ENCODE results near the gene SLC22A16. TPM values are rescaled to one million over a fixed set of nuclear protein-coding genes. Genes with fewer than 3 reads are reported as not detected.

The SLC22A16 gene
- total and polyA plus RNA-seq, 8 donors: 0.22 to 0.35 (median 0.26) TPM; not detected in 5

DNA sequence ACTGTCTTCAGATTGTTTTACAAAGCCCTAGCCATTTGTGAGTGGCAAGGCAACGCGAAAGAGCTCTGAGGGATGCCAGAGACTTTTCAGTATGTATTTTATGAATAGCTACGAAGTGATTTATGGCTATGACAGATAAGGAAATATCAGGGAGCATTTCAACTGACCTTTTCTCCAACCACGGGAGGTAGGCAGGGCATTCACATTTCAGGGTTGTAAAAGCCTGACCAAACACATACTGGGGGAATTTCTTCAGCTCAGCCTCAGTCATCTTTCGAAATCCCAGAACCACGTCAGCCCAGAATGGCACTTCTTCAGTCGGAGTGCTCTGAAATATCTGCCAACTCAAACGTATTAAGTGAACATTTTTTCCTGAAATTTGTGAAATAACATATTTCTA, 71.8 kb downstream of the SLC22A16 start:
- TF ChIP-seq, protein P1, sequence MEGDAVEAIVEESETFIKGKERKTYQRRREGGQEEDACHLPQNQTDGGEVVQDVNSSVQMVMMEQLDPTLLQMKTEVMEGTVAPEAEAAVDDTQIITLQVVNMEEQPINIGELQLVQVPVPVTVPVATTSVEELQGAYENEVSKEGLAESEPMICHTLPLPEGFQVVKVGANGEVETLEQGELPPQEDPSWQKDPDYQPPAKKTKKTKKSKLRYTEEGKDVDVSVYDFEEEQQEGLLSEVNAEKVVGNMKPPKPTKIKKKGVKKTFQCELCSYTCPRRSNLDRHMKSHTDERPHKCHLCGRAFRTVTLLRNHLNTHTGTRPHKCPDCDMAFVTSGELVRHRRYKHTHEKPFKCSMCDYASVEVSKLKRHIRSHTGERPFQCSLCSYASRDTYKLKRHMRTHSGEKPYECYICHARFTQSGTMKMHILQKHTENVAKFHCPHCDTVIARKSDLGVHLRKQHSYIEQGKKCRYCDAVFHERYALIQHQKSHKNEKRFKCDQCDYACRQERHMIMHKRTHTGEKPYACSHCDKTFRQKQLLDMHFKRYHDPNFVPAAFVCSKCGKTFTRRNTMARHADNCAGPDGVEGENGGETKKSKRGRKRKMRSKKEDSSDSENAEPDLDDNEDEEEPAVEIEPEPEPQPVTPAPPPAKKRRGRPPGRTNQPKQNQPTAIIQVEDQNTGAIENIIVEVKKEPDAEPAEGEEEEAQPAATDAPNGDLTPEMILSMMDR (IDR thresholded peaks at IDR 0.05): no peak
- intact Hi-C loops (cut with DNase I): no loop called here
- H3K27me3 ChIP-seq: no peaks in the 10 kb centered on the region

DNA sequence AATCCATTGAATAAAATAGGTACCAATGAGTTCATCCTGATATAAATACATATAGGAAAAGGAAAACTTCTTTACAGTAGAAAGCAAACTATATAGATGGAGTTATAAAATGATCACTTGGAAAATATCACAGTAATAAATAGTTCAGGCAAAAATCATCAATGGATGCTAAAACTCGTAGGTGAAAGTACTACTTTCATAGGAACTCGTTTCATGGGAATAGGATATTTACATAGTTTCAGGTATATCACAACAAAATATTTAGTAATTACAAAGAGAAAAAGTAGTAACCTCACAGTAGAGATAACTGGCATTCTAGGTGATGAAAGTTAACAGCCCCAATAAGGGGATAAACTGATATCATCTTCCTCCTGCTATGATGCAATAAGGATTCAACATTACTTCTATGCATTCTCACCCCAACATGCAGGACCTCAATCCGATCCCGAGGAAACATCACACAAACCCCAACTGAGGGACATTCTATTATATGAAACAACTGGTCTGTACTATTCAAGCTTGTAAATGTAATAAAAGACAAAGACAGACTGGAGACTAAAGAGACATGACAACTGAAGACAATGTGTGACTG, 74.7 kb downstream of the SLC22A16 start:
- FAIRE-seq (no peak), ATAC-seq (no peak), DNase-seq (no peak)
- H3K4me1 ChIP-seq: no peaks in the 10 kb centered on the region
- intact Hi-C loops (cut with DNase I): no loop called here
- 78 to 86% methylated on average over 4 of the region's 4 CpGs for WGBS, 2 donors
- TF ChIP-seq, protein P1 (IDR thresholded peaks at IDR 0.05): no peak
- H3K36me3 ChIP-seq: no peaks in the 10 kb centered on the region
- H3K27ac ChIP-seq: no peak overlapping the region
- no peak overlapping the region for H3K4me3 ChIP-seq
- H3K27me3 ChIP-seq: no peaks in the 10 kb centered on the region
- no peaks in the 10 kb centered on the region for H3K9me3 ChIP-seq

More for the DNA sequence above, 71.8 kb downstream of the SLC22A16 start:
- Histone ChIP-seq H3K4me1 (no peaks in the 10 kb centered on the region), H3K36me3 (no peaks in the 10 kb centered on the region), H3K9me3 (no peaks in the 10 kb centered on the region), H3K27ac (no peak overlapping the region), H3K4me3 (no peak overlapping the region)
- DNase-seq: no peak
- no peak for FAIRE-seq
- ATAC-seq: peak; percentile 33 to 75 (median 54)
- WGBS, 2 donors: 45 to 58% methylated on average over 8 of the region's 8 CpGs

GRCh38 chr6:110400208-110400607, 76.2 kb downstream of the SLC22A16 start:
- peak in 1 of 4 donors; percentile 9 for ATAC-seq
- no peaks in the 10 kb centered on the region for H3K9me3 ChIP-seq
- H3K27me3 ChIP-seq: no peaks in the 10 kb centered on the region
- intact Hi-C loops (cut with DNase I): no loop called here
- no peak overlapping the region for H3K27ac ChIP-seq
- no peaks in the 10 kb centered on the region for H3K4me1 ChIP-seq
- FAIRE-seq: no peak
- peak overlapping the region in 2 of 4 donors; percentile 6 to 49 for H3K4me3 ChIP-seq
- TF ChIP-seq, protein P1 (IDR thresholded peaks at IDR 0.05): no peak
- no peaks in the 10 kb centered on the region for H3K36me3 ChIP-seq
- WGBS, 2 donors: 68 to 83% methylated on average over 17 to 18 of the region's 18 CpGs
- no peak for DNase-seq

DNA sequence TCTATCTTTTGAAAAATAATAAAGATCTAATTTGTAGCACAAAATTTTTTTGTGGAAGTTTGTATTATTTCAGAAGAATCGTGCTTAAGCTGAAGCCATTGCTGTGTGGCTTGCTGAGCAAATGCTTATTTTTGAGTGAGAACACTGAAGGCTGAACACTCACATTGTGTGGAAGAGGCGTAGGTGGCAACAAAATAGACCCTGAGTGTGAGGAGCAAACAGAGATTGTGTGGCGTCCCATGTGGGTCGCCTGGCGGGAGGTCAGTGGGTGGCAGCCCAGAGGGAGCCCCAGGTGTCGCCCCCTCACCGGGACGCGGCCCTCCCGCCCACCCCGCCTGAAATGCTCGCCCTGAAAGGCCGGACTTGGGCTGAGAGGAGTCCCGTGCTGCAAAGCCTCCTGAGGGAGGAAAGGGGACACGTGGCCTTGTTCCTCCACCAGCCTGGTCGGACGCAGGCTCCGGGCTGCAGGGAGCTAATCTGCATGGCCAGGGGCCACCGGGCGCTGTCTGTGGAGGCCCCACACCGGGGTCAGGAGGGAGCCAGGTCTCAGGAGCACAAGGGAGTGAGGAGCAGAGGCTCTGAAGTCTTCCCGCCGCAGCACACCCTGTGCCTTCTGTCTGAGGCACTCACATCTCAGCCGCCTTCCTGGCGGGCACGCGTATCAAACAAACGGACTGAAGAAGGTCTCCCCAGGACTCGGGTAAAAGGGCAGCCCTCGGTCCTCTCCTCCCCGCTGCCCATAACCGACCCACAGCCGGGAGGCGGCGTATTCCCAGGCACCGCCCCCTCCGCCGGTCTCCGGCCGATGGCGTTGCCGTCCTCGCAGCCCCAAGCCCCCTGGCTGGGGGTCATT, 77.0 kb downstream of the SLC22A16 start:
- H3K27me3 ChIP-seq: no peaks in the 10 kb centered on the region
- H3K4me3 ChIP-seq: peak overlapping the region in 2 of 4 donors; percentile 6 to 49
- H3K36me3 ChIP-seq: no peaks in the 10 kb centered on the region
- H3K4me1 ChIP-seq: no peaks in the 10 kb centered on the region
- no peak for FAIRE-seq
- no peak overlapping the region for H3K27ac ChIP-seq
- intact Hi-C loops (cut with DNase I): loop anchor here in 2 of 3 donors (10.0 kb wide), 2 partner anchors 335 to 695 kb away; no protein-coding TSS in a partner anchor
- no peaks in the 10 kb centered on the region for H3K9me3 ChIP-seq
- WGBS, 2 donors: 31 to 40% methylated on average over 39 to 43 of the region's 43 CpGs
- ATAC-seq: peak in 3 of 4 donors; percentile 57 to 81 (median 77)
- TF ChIP-seq, protein P1 (IDR thresholded peaks at IDR 0.05): no peak
- peak in 1 of 6 donors; percentile 63 for DNase-seq

Data from pancreas (tissue), 10 donors.